K562 (cell line): ENCODE results near the gene NRTN. TPM values are rescaled to one million over a fixed set of nuclear protein-coding genes. Genes with fewer than 3 reads are reported as not detected.

Experiments used
- ATAC-seq: fragments of 200-7000 bp; cut with Tn5 transposase; 3 replicates; pipeline ENCODE4 v1.9.1; 2020; ENCODE audit warnings: moderate library complexity
- BruUV-seq: library from RNA; stranded (reverse); fragments of 400-500 nt; replicated peaks from 2 replicates; lab custom pipeline; 2021; lab: Mats Ljungman, UMichigan
- CTCF ChIA-PET: fragments of 300-600 bp; formaldehyde crosslinking; extraction: SDS; loops from one replicate; lab custom pipeline; 2021; ENCODE audit warnings: low intra/inter-chr PET ratio; lab: Yijun Ruan, JAX
- POLR2A ChIA-PET: fragments of 300-600, 350-650 bp; sonication (Branson Sonifier 250); formaldehyde crosslinking; extraction: SDS; loops from one replicate; lab custom pipeline; 2021; ENCODE audit warnings: antibody characterized with exemption, inconsistent platforms; lab: Yijun Ruan, JAX
- DNase-seq, 4 experiments: peaks; one replicate each; pipeline versions ENCODE4 v3.0.0 to v3.0.0-alpha.2; 2011 to 2018; ENCODE audit warnings: low spot score in 3 of 4, mixed read lengths in 3 of 4; ENCODE audit errors: extremely low read depth in 1 of 4
- FAIRE-seq: peaks from 2 replicates; lab custom pipeline; 2011; peaks lifted over from hg19 to GRCh38; lab: Jason Lieb, UNC
- H2AFZ ChIP-seq: 2 replicates; pipeline ENCODE4 v1.6.0; 2011; ENCODE audit warnings: low read depth, low read length, control low read depth, inconsistent platforms
- H3K27ac ChIP-seq: fragments of 200-600 bp; 3 replicates; pipeline ENCODE4 v1.8.0; 2011; ENCODE audit warnings: low read depth, mild to moderate bottlenecking, control low read depth, inconsistent platforms, low read length, moderate library complexity, mixed read lengths; ENCODE audit errors: extremely low read depth
- H3K27me3 ChIP-seq, 2 experiments: fragments of 300-600 bp in 1 of 2; 2 replicates in 1 of 2; 3 replicates in 1 of 2; pipeline versions ENCODE4 v1.6.0 to v1.8.0; 2011; ENCODE audit warnings: inconsistent platforms in 2 of 2, low read length in 2 of 2, mild to moderate bottlenecking in 1 of 2, mixed read lengths in 1 of 2, moderate library complexity in 1 of 2; ENCODE audit not compliant: control insufficient read depth in 2 of 2, insufficient read depth in 2 of 2
- H3K36me3 ChIP-seq: fragments of 300-600 bp; 3 replicates; pipeline ENCODE4 v1.8.0; 2011; ENCODE audit warnings: mild to moderate bottlenecking, low read length, inconsistent platforms; ENCODE audit not compliant: control insufficient read depth, insufficient read depth
- H3K4me1 ChIP-seq, 2 experiments: fragments of 200-600 bp in 1 of 2; replicated peaks in 1 of 2; 2 replicates in 1 of 2; 3 replicates in 1 of 2; pipeline versions ENCODE4 v1.5.1 to v1.8.0; 2011; ENCODE audit warnings: inconsistent platforms in 2 of 2, low read length in 2 of 2, mild to moderate bottlenecking in 1 of 2, mixed read lengths in 1 of 2, moderate library complexity in 1 of 2; ENCODE audit not compliant: control insufficient read depth in 2 of 2, insufficient read depth in 2 of 2
- H3K4me2 ChIP-seq: 2 replicates; pipeline ENCODE4 v1.6.1; 2011; ENCODE audit warnings: low read length, control low read depth, inconsistent platforms, mixed read lengths; ENCODE audit not compliant: insufficient read depth
- H3K4me3 ChIP-seq: fragments of 200-600 bp; sonication (generic), shearing (Covaris generic); 2 replicates; pipeline ENCODE4 v1.5.1; 2016; ENCODE audit warnings: control low read depth, inconsistent platforms
- H3K79me2 ChIP-seq: fragments of 200-600 bp; 3 replicates; pipeline ENCODE4 v1.8.0; 2011; ENCODE audit warnings: low read length, inconsistent platforms; ENCODE audit not compliant: control insufficient read depth, insufficient read depth
- H3K9ac ChIP-seq, 2 experiments: 2 replicates each; pipeline versions ENCODE4 v1.6.0 to v1.6.1; 2011; ENCODE audit warnings: low read depth in 2 of 2, low read length in 2 of 2, control low read depth in 1 of 2, inconsistent platforms in 1 of 2, mild to moderate bottlenecking in 1 of 2, mixed read lengths in 1 of 2; ENCODE audit not compliant: insufficient read depth in 1 of 2
- H3K9me1 ChIP-seq: one replicate; pipeline ENCODE4 v1.6.0; 2011; ENCODE audit warnings: inconsistent platforms, mild to moderate bottlenecking, low read length, moderate library complexity; ENCODE audit not compliant: control insufficient read depth, insufficient read depth
- H3K9me3 ChIP-seq: replicated peaks from 2 replicates; pipeline ENCODE4 v1.5.1; 2011; ENCODE audit warnings: low read depth, low read length, inconsistent platforms; ENCODE audit not compliant: control insufficient read depth, insufficient read depth
- H4K20me1 ChIP-seq: replicated peaks from 2 replicates; pipeline ENCODE4 v1.6.1; 2011; ENCODE audit warnings: low read length, inconsistent platforms, mixed read lengths; ENCODE audit not compliant: control insufficient read depth, insufficient read depth
- BCOR ChIP-seq: fragments of 450-650 bp; IDR thresholded peaks from 2 replicates; pipeline ENCODE4 v1.6.1; 2016
- BRCA1 ChIP-seq, 2 experiments: fragments of 450-650 bp in 1 of 2; sonication (generic) in 1 of 2; formaldehyde crosslinking in 1 of 2; IDR thresholded peaks; 2 replicates each; pipeline versions ENCODE4 v1.5.0 to v1.6.1; 2017 to 2020; ENCODE audit warnings: mild to moderate bottlenecking in 1 of 2, missing genetic modification reagents in 1 of 2
- NFRKB ChIP-seq: fragments of 450-650 bp; IDR thresholded peaks from 2 replicates; pipeline ENCODE4 v1.6.1; 2016; ENCODE audit warnings: low read depth
- RBM25 ChIP-seq: fragments of 200-400 bp; formaldehyde crosslinking; IDR thresholded peaks from 2 replicates; pipeline ENCODE4 v1.6.1; 2018; ENCODE audit warnings: low read length, low read depth, moderate library complexity; ENCODE audit not compliant: severe bottlenecking
- RBM39 ChIP-seq: fragments of 200-400 bp; formaldehyde crosslinking; optimal IDR thresholded peaks from 2 replicates; pipeline ENCODE3; 2018; ENCODE audit warnings: low read depth, low read length
- RNF2 ChIP-seq: sonication (generic); IDR thresholded peaks from 2 replicates; pipeline ENCODE4 v1.6.1; 2016
- ZC3H11A ChIP-seq: IDR thresholded peaks from 2 replicates; pipeline ENCODE4 v1.6.1; 2012; ENCODE audit warnings: low read depth, low read length, improper control_type of control experiment
- WGBS: fragments of 100-300 bp; shearing (Covaris generic); methylation state at CpG from one replicate; pipeline ENCODE4 v1.1.6; 2016; ENCODE audit warnings: low coverage, mixed read lengths; ENCODE audit not compliant: insufficient coverage; ENCODE audit errors: missing lambda C conversion rate; 5-methylcytosine and 5-hydroxymethylcytosine counted together
- in situ Hi-C: fragments of 300-500 bp; cut with MboI; formaldehyde crosslinking; loops from 4 replicates; pipeline ENCODE4 v1.15.0; 2018; ENCODE audit warnings: inconsistent platforms, mixed read lengths
- intact Hi-C: fragments of 100-400 bp; cut with micrococcal nuclease; formaldehyde crosslinking; loops from 2 replicates; pipeline ENCODE4 v1.14.2; 2022
- polyA plus RNA-seq, 8 experiments: library from polyadenylated mRNA; depleted of rRNA in 4 of 8; stranded (reverse) in 5 of 8; unstranded in 3 of 8; fragments of >200 nt; fragmentation: Nextera tagmentation in 2 of 8; fragmentation: Illumina TruSeq in 1 of 8; extraction: Ambion mirVana in 2 of 8; extraction: Trizol in 1 of 8; gene quantifications; 2 replicates each; pipeline versions ENCODE4 v1.2.1 to v1.2.3, GENCODE V29; 2011 to 2014; ENCODE audit warnings: inconsistent platforms in 1 of 8, missing spikeins in 1 of 8
- total RNA-seq, 7 experiments: library from RNA; depleted of rRNA in 6 of 7; stranded (reverse); fragments of >200 nt in 6 of 7; fragmentation: Illumina TruSeq in 2 of 7; extraction: Trizol in 2 of 7; gene quantifications; 2 replicates each; pipeline versions ENCODE4 v1.2.1 to v1.2.3, GENCODE V29; 2011 to 2021; ENCODE audit warnings: low replicate concordance in 1 of 7

NRTN gene
- total and polyA plus RNA-seq, 9 of the 15 experiments (the other 6 are each of a cell fraction or from before 2014, with no cell fraction given): 0.62 to 8.1 (median 1.6) TPM; not detected in 2

- TF ChIP-seq NFRKB (no peak), ZC3H11A (no peak), BCOR (peak; percentile 66), RBM25 (peak; percentile 55), BRCA1 (IDR thresholded peaks at IDR 0.05) (no peak), BRCA1 (CRISPR knock-in tag; IDR thresholded peaks at IDR 0.05) (0 out of 2 replicates have a peak, but pooled peaks have one; percentile 81), RNF2 (no peak), RBM39 (peak; percentile 82)
- TF ChIP-seq, all 486 proteins: peak for 4
- peak overlapping the region; percentile 67; the same call in 1 of the 2 replicates for H2AFZ ChIP-seq
- peak overlapping the region; percentile 65 for H3K4me3 ChIP-seq
- BruUV-seq: no TSS peak
- H3K4me1 ChIP-seq: peaks cover 4 to 46% of the 10 kb centered on the region in 2 experiments; a peak in 3 of 5 replicates
- peaks cover 52% of the 10 kb centered on the region for H3K36me3 ChIP-seq
- in situ Hi-C loops (no loop called here), intact Hi-C loops (loop anchor here (2.0 kb wide), 2 partner anchors 71 to 99 kb away; partner anchors contain the start of gene RPL36)
- FAIRE-seq (no peak), ATAC-seq (no peak), DNase-seq (no peak)
- no peaks in the 10 kb centered on the region for H3K9me3 ChIP-seq
- peak overlapping the region; percentile 100 for H3K27ac ChIP-seq
- H3K4me2 ChIP-seq: peak overlapping the region; percentile 98
- 50% methylated on average over 25 of the region's 26 CpGs for WGBS
- peak overlapping the region; percentile 99 for H3K9ac ChIP-seq
- 0 out of 2 replicates have a peak, but pooled peaks cover 10% of the 10 kb centered on the region for H4K20me1 ChIP-seq
- no peaks in the 10 kb centered on the region for H3K9me1 ChIP-seq
- no peaks in the 10 kb centered on the region for H3K27me3 ChIP-seq
- peaks cover 21% of the 10 kb centered on the region for H3K79me2 ChIP-seq
- ChIA-PET CTCF (interaction anchor here (0.6 kb wide), 1 partner anchor 1671 kb away, joined by 3 read pairs; no protein-coding TSS in a partner anchor), POLR2A (interaction anchor here (0.6 to 2.1 kb wide), 15 partner anchors 9 to 1022 kb away, joined by 3 to 17 read pairs (median 4); partner anchors contain the start of genes CATSPERD, LONP1, NDUFA11 and RPL36)
These were observed 14.8 kb upstream of the NRTN start for GRCh38 chr19:5789886-5790558.
